ENCODE measurements around the gene SLC1A3. TPM values are rescaled to one million over a fixed set of nuclear protein-coding genes. Genes with fewer than 3 reads are reported as not detected.

SLC1A3 gene
- total and polyA plus RNA-seq, 7 experiments from 2014 or later, result 0.32 to 3.1 (median 0.62) TPM; not detected in 3

- Mint-ChIP-seq H3K27ac (no peak overlapping the region), H3K9me3 (peaks cover 0 to under 1% (median 0%) of the 10 kb centered on the region in 11 donors), H3K36me3 (no peaks in the 10 kb centered on the region), H3K27me3 (peaks cover 16 to 46% (median 25%) of the 10 kb centered on the region in 5 donors), H3K4me3 (no peak overlapping the region), H3K4me1 (no peaks in the 10 kb centered on the region)
- Histone ChIP-seq H3K4me1 (ENCODE audit: control insufficient read depth in 2 of 2, insufficient read depth in 2 of 2, low read length in 2 of 2) (no peaks in the 10 kb centered on the region), H3K27ac (ENCODE audit: low read depth, low read length) (no peak overlapping the region), H3K36me3 (ENCODE audit: control insufficient read depth in 2 of 3, insufficient read depth in 3 of 3, low read length in 3 of 3) (no peaks in the 10 kb centered on the region), H3K4me3 (ENCODE audit: low read length) (no peak overlapping the region), H3K27me3 (ENCODE audit: control insufficient read depth in 2 of 2, insufficient read depth in 2 of 2, low read length in 2 of 2) (peaks cover 0 to 4% of the 10 kb centered on the region in 2 donors), H3K9me3 (ENCODE audit: control insufficient read depth in 2 of 3, low read length in 3 of 3) (no peaks in the 10 kb centered on the region)
- intact Hi-C loops (cut with micrococcal nuclease), result no loop called here
- CTCF ChIA-PET, result no interaction called here
- DNase-seq (no peak), ATAC-seq (no peak)
- POLR2A ChIA-PET, result no interaction called here
These were observed 24.1 kb downstream of the SLC1A3 start for GRCh38 chr5:36630201-36631145.

GRCh38 chr5:36631154-36631553 is 24.7 kb downstream of the SLC1A3 start:
- Histone ChIP-seq H3K4me3 (ENCODE audit: low read length) (no peak overlapping the region), H3K36me3 (ENCODE audit: control insufficient read depth in 2 of 3, insufficient read depth in 3 of 3, low read length in 3 of 3) (no peaks in the 10 kb centered on the region), H3K9me3 (ENCODE audit: control insufficient read depth in 2 of 3, low read length in 3 of 3) (no peaks in the 10 kb centered on the region), H3K4me1 (ENCODE audit: control insufficient read depth in 2 of 2, insufficient read depth in 2 of 2, low read length in 2 of 2) (no peaks in the 10 kb centered on the region), H3K27ac (ENCODE audit: low read depth, low read length) (no peak overlapping the region), H3K27me3 (ENCODE audit: control insufficient read depth in 2 of 2, insufficient read depth in 2 of 2, low read length in 2 of 2) (peaks cover 0 to 4% of the 10 kb centered on the region in 2 donors)
- no peaks in the 10 kb centered on the region for H3K4me1 Mint-ChIP-seq
- intact Hi-C loops (cut with micrococcal nuclease), result no loop called here
- CTCF ChIA-PET, result no interaction called here
- no peak overlapping the region for H3K27ac Mint-ChIP-seq
- H3K4me3 Mint-ChIP-seq, result no peak overlapping the region
- DNase-seq (no peak), ATAC-seq (no peak)
- H3K36me3 Mint-ChIP-seq, result no peaks in the 10 kb centered on the region
- POLR2A ChIA-PET, result no interaction called here
- H3K27me3 Mint-ChIP-seq, result peaks cover 13 to 46% (median 25%) of the 10 kb centered on the region in 5 donors
- peaks cover 0 to 5% (median 0%) of the 10 kb centered on the region in 11 donors for H3K9me3 Mint-ChIP-seq

- ATAC-seq, result no peak
- H3K4me3 ChIP-seq (ENCODE audit: low read length), result no peak overlapping the region
- H3K9me3 Mint-ChIP-seq, result peaks cover 0 to 5% (median 0%) of the 10 kb centered on the region in 11 donors
- no peaks in the 10 kb centered on the region for H3K36me3 Mint-ChIP-seq
- H3K27me3 ChIP-seq (ENCODE audit: control insufficient read depth in 2 of 2, insufficient read depth in 2 of 2, low read length in 2 of 2), result peaks cover 0 to 4% of the 10 kb centered on the region in 2 donors
- H3K4me1 ChIP-seq (ENCODE audit: control insufficient read depth in 2 of 2, insufficient read depth in 2 of 2, low read length in 2 of 2), result no peaks in the 10 kb centered on the region
- ChIA-PET CTCF (no interaction called here), POLR2A (no interaction called here)
- no peak for DNase-seq
- no peak overlapping the region for H3K4me3 Mint-ChIP-seq
- H3K27me3 Mint-ChIP-seq, result peaks cover 13 to 47% (median 20%) of the 10 kb centered on the region in 5 donors
- H3K27ac ChIP-seq (ENCODE audit: low read depth, low read length), result no peak overlapping the region
- H3K36me3 ChIP-seq (ENCODE audit: control insufficient read depth in 2 of 3, insufficient read depth in 3 of 3, low read length in 3 of 3), result no peaks in the 10 kb centered on the region
- no peaks in the 10 kb centered on the region for H3K9me3 ChIP-seq (ENCODE audit: control insufficient read depth in 2 of 3, low read length in 3 of 3)
- no peaks in the 10 kb centered on the region for H3K4me1 Mint-ChIP-seq
- intact Hi-C loops (cut with micrococcal nuclease), result no loop called here
- H3K27ac Mint-ChIP-seq, result no peak overlapping the region
These were observed 25.4 kb downstream of the SLC1A3 start for GRCh38 chr5:36631620-36632362.

- Mint-ChIP-seq H3K27me3 (peaks cover 13 to 46% (median 18%) of the 10 kb centered on the region in 5 donors), H3K36me3 (no peaks in the 10 kb centered on the region), H3K27ac (no peak overlapping the region), H3K9me3 (peaks cover 0 to 5% (median 0%) of the 10 kb centered on the region in 11 donors), H3K4me1 (no peaks in the 10 kb centered on the region), H3K4me3 (no peak overlapping the region)
- Histone ChIP-seq H3K9me3 (ENCODE audit: control insufficient read depth in 2 of 3, low read length in 3 of 3) (no peaks in the 10 kb centered on the region), H3K4me1 (ENCODE audit: control insufficient read depth in 2 of 2, insufficient read depth in 2 of 2, low read length in 2 of 2) (no peaks in the 10 kb centered on the region), H3K27ac (ENCODE audit: low read depth, low read length) (no peak overlapping the region), H3K36me3 (ENCODE audit: control insufficient read depth in 2 of 3, insufficient read depth in 3 of 3, low read length in 3 of 3) (no peaks in the 10 kb centered on the region), H3K27me3 (ENCODE audit: control insufficient read depth in 2 of 2, insufficient read depth in 2 of 2, low read length in 2 of 2) (peaks cover 0 to 4% of the 10 kb centered on the region in 2 donors), H3K4me3 (ENCODE audit: low read length) (no peak overlapping the region)
- intact Hi-C loops (cut with micrococcal nuclease), result no loop called here
- ChIA-PET CTCF (no interaction called here), POLR2A (no interaction called here)
- DNase-seq, result no peak
- no peak for ATAC-seq
These were observed 25.9 kb downstream of the SLC1A3 start for GRCh38 chr5:36632363-36632664.

GRCh38 chr5:36635721-36636390 is 29.4 kb downstream of the SLC1A3 start:
- no peaks in the 10 kb centered on the region for H3K4me1 ChIP-seq (ENCODE audit: control insufficient read depth in 2 of 2, insufficient read depth in 2 of 2, low read length in 2 of 2)
- Mint-ChIP-seq H3K27ac (no peak overlapping the region), H3K27me3 (peaks cover 10 to 41% (median 24%) of the 10 kb centered on the region in 5 donors), H3K9me3 (peaks cover 0 to 5% (median 0%) of the 10 kb centered on the region in 11 donors), H3K4me3 (no peak overlapping the region), H3K4me1 (no peaks in the 10 kb centered on the region), H3K36me3 (no peaks in the 10 kb centered on the region)
- H3K4me3 ChIP-seq (ENCODE audit: low read length), result no peak overlapping the region
- no peaks in the 10 kb centered on the region for H3K36me3 ChIP-seq (ENCODE audit: control insufficient read depth in 2 of 3, insufficient read depth in 3 of 3, low read length in 3 of 3)
- H3K27me3 ChIP-seq (ENCODE audit: control insufficient read depth in 2 of 2, insufficient read depth in 2 of 2, low read length in 2 of 2), result no peaks in the 10 kb centered on the region
- intact Hi-C loops (cut with micrococcal nuclease), result no loop called here
- POLR2A ChIA-PET, result interaction anchor here (0.6 kb wide), 1 partner anchor 355 kb away, joined by 3 read pairs; no protein-coding TSS in a partner anchor
- ATAC-seq (no peak), DNase-seq (no peak)
- CTCF ChIA-PET, result no interaction called here
- no peaks in the 10 kb centered on the region for H3K9me3 ChIP-seq (ENCODE audit: control insufficient read depth in 2 of 3, low read length in 3 of 3)
- H3K27ac ChIP-seq (ENCODE audit: low read depth, low read length), result no peak overlapping the region

GRCh38 chr5:36637101-36637500 is 30.7 kb downstream of the SLC1A3 start:
- Histone ChIP-seq H3K4me3 (ENCODE audit: low read length) (no peak overlapping the region), H3K9me3 (ENCODE audit: control insufficient read depth in 2 of 3, low read length in 3 of 3) (no peaks in the 10 kb centered on the region), H3K27me3 (ENCODE audit: control insufficient read depth in 2 of 2, insufficient read depth in 2 of 2, low read length in 2 of 2) (no peaks in the 10 kb centered on the region), H3K27ac (ENCODE audit: low read depth, low read length) (no peak overlapping the region), H3K4me1 (ENCODE audit: control insufficient read depth in 2 of 2, insufficient read depth in 2 of 2, low read length in 2 of 2) (no peaks in the 10 kb centered on the region), H3K36me3 (ENCODE audit: control insufficient read depth in 2 of 3, insufficient read depth in 3 of 3, low read length in 3 of 3) (no peaks in the 10 kb centered on the region)
- no peaks in the 10 kb centered on the region for H3K4me1 Mint-ChIP-seq
- intact Hi-C loops (cut with micrococcal nuclease), result no loop called here
- H3K9me3 Mint-ChIP-seq, result peaks cover 0 to 5% (median 0%) of the 10 kb centered on the region in 11 donors
- CTCF ChIA-PET, result no interaction called here
- no peak for DNase-seq
- H3K4me3 Mint-ChIP-seq, result no peak overlapping the region
- H3K27me3 Mint-ChIP-seq, result peaks cover 12 to 34% (median 19%) of the 10 kb centered on the region in 5 donors
- POLR2A ChIA-PET, result no interaction called here
- H3K27ac Mint-ChIP-seq, result no peak overlapping the region
- ATAC-seq, result no peak
- no peaks in the 10 kb centered on the region for H3K36me3 Mint-ChIP-seq

Data from naive thymus-derived CD4-positive, alpha-beta T cell (primary cell).